Breast epithelium (tissue), 3 donors: ENCODE measurements around the gene ACAP2.
"Not testable (repeated sequence)": the region's sequence is repeated elsewhere in the genome, so short reads cannot be mapped to it uniquely, and the experiment has no call there.

ENCODE experiments used
- POLR2A ChIP-seq: fragments of 450-650 bp; IDR thresholded peaks from one replicate; pipeline ENCODE4 v1.6.1; 2016; ENCODE audit warnings: antibody characterized with exemption, mild to moderate bottlenecking, moderate library complexity
- POLR2AphosphoS5 ChIP-seq, 3 donors: sonication (generic); formaldehyde crosslinking; IDR thresholded peaks; one replicate each; pipeline ENCODE4 v1.6.1; 2017; ENCODE audit warnings: antibody characterized with exemption in 3 of 3
- TF ChIP-seq, protein P1 (sequence below), 3 donors: fragments of 450-650 bp; IDR thresholded peaks; one replicate each; pipeline ENCODE4 v1.5.1; 2016 to 2017; ENCODE audit warnings: antibody characterized with exemption in 3 of 3, mild to moderate bottlenecking in 3 of 3, moderate library complexity in 3 of 3

DNA sequence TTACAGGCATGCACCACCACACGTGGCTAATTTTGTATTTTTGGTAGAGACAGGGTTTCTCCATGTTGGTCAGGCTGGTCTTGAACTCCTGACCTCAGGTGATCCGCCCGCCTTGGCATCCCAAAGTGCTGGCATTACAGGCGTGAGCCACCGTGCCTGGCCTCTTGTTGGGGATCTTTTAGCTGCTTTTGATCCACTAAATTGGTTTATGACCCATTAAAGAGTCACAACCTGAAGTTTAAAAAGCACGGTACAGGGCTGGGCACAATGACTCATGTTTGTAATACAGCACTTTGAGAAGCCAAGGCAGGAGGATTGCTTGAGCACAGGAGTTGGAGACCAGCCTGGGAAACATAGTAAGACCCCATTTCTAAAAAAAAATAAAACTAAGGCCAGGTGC lies 20.1 kb upstream of the ACAP2 start:
- TF ChIP-seq, protein P1, sequence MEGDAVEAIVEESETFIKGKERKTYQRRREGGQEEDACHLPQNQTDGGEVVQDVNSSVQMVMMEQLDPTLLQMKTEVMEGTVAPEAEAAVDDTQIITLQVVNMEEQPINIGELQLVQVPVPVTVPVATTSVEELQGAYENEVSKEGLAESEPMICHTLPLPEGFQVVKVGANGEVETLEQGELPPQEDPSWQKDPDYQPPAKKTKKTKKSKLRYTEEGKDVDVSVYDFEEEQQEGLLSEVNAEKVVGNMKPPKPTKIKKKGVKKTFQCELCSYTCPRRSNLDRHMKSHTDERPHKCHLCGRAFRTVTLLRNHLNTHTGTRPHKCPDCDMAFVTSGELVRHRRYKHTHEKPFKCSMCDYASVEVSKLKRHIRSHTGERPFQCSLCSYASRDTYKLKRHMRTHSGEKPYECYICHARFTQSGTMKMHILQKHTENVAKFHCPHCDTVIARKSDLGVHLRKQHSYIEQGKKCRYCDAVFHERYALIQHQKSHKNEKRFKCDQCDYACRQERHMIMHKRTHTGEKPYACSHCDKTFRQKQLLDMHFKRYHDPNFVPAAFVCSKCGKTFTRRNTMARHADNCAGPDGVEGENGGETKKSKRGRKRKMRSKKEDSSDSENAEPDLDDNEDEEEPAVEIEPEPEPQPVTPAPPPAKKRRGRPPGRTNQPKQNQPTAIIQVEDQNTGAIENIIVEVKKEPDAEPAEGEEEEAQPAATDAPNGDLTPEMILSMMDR (IDR thresholded peaks at IDR 0.05) = not testable (repeated sequence)
- not testable (repeated sequence) for TF ChIP-seq POLR2A; POLR2AphosphoS5 (IDR thresholded peaks at IDR 0.05)
